ENCODE results near the gene PRAC1.
"Not testable (repeated sequence)": the region's sequence is repeated elsewhere in the genome, so short reads cannot be mapped to it uniquely, and the experiment has no call there.

Gene PRAC1

GRCh38 chr17:48725288-48726064, 3.2 kb upstream of the PRAC1 start:
- no peak for DNase-seq

GRCh38 chr17:48725004-48725287, 2.6 kb upstream of the PRAC1 start:
- DNase-seq = no peak

- peak; percentile 89 for DNase-seq
Observed at GRCh38 chr17:48724251-48725003, 2.1 kb upstream of the PRAC1 start.

GRCh38 chr17:48723423-48724250, 1.3 kb upstream of the PRAC1 start:
- no peak for DNase-seq

- DNase-seq = no peak
Observed at GRCh38 chr17:48722915-48723422, 651 bp upstream of the PRAC1 start, which contains the start of gene PRAC2. Gene PRAC2, plus strand, starts transcription at chr17:48723185. Its CDS starts 1,226 bp downstream, at chr17:48724411.

- DNase-seq = no peak
Observed at GRCh38 chr17:48721009-48721402, 1.3 kb downstream of the PRAC1 start.

GRCh38 chr17:48720266-48721008, 1.9 kb downstream of the PRAC1 start:
- no peak for DNase-seq

- DNase-seq = no peak
Observed at GRCh38 chr17:48719642-48720265, 2.6 kb downstream of the PRAC1 start.

GRCh38 chr17:48718761-48719641, 3.3 kb downstream of the PRAC1 start:
- peak; percentile 38 for DNase-seq

- no peak for DNase-seq
Observed at GRCh38 chr17:48718227-48718760, 4.0 kb downstream of the PRAC1 start.

GRCh38 chr17:48717367-48718226, 4.7 kb downstream of the PRAC1 start:
- DNase-seq = no peak

GRCh38 chr17:48716549-48716948, 5.8 kb downstream of the PRAC1 start:
- DNase-seq = not testable (repeated sequence)

- no peak for DNase-seq
Observed at GRCh38 chr17:48715496-48716399, 6.6 kb downstream of the PRAC1 start.

- DNase-seq = no peak
Observed at GRCh38 chr17:48711128-48711527, 11.2 kb downstream of the PRAC1 start.

- no peak for DNase-seq
Observed at GRCh38 chr17:48704361-48705248, 17.7 kb downstream of the PRAC1 start.

- DNase-seq = no peak
Observed at GRCh38 chr17:48701864-48702532, 20.3 kb downstream of the PRAC1 start.

- DNase-seq = no peak
Observed at GRCh38 chr17:48693178-48693577, 29.1 kb downstream of the PRAC1 start.

All from stimulated activated CD8-positive, alpha-beta memory T cell treated with anti-CD3 and anti-CD28 coated beads, Interleukin-4, amount 100 ng/mL, for 48 hours (primary cell).